BLaER1 treated with 17β-estradiol and CSF1 and Interleukin-3, amounts not matched to agents 10 nM and 100 nM (cell line): ENCODE results near the gene GNAT1.

ENCODE experiments used
- H3K27ac ChIP-seq, 11 experiments: shearing (Covaris generic); formaldehyde crosslinking; 2 replicates each; pipeline ENCODE4 v1.8.1; 2022
- H3K27me3 ChIP-seq, 11 experiments: shearing (Covaris generic); formaldehyde crosslinking; 2 replicates each; pipeline ENCODE4 v1.8.1; 2022
- H3K36me3 ChIP-seq, 11 experiments: shearing (Covaris generic); formaldehyde crosslinking; 2 replicates each; pipeline ENCODE4 v1.8.1; 2022
- H3K4me1 ChIP-seq, 10 experiments: shearing (Covaris generic); formaldehyde crosslinking; 2 replicates each; pipeline ENCODE4 v1.8.1; 2022
- H3K4me2 ChIP-seq, 11 experiments: shearing (Covaris generic); formaldehyde crosslinking; 2 replicates each; pipeline ENCODE4 v1.8.1; 2022
- H3K4me3 ChIP-seq, 10 experiments: shearing (Covaris generic); formaldehyde crosslinking; 2 replicates each; pipeline ENCODE4 v1.8.1; 2022
- H3K9ac ChIP-seq, 11 experiments: shearing (Covaris generic); formaldehyde crosslinking; 2 replicates each; pipeline ENCODE4 v1.8.1; 2022
- H3K9me3 ChIP-seq, 11 experiments: shearing (Covaris generic); formaldehyde crosslinking; replicated peaks in 1 of 11; 2 replicates each; pipeline ENCODE4 v1.8.1; 2022
- H4K20me1 ChIP-seq, 11 experiments: shearing (Covaris generic); formaldehyde crosslinking; 2 replicates each; pipeline ENCODE4 v1.8.1; 2022
- Cebpa-rat ChIP-seq, 11 experiments: shearing (Covaris generic); IDR thresholded peaks; 2 replicates each; pipeline ENCODE4 v1.8.1; 2022

Gene GNAT1

DNA sequence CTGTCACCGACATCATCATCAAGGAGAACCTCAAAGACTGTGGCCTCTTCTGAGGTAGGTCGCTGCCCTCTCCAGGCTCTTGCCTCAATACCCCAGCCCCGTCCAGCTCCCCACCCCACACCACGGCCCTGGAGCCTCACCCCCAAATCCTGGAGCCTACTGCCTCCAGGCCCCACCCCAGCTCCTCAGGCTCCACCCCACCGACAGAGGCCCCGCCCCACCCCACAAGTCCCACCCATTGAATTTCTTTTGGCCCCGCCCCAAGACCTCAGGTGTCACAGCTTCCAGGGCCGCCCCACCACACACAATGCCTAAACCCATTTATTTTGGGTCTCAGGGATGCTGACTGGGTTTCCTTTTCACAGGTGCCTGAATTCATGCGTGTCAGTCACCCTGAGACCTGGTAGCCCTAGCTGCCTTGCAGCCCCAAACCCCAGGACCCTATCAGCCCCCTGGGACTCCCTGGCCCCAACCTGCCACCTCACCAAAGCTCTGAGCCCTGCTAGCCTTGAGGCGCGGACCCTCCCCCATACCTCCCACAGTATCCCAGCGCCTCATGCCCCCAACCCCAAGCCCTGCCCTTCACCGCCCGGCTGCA lies 3.6 kb downstream of the GNAT1 start:
- Histone ChIP-seq H3K4me1 (peaks cover 20 to 32% (median 25%) of the 10 kb centered on the region in 10 experiments), H3K36me3 (no peaks in the 10 kb centered on the region), H3K27me3 (peaks cover 28 to 57% (median 42%) of the 10 kb centered on the region in 11 experiments), H3K4me2 (peak overlapping the region; percentile 47 to 81 (median 74)), H3K27ac (no peak overlapping the region), H3K9ac (no peak overlapping the region), H3K4me3 (no peak overlapping the region; a peak in 1 of 20 replicates), H3K9me3 (no peaks in the 10 kb centered on the region), H4K20me1 (peaks cover 0 to 31% (median 0%) of the 10 kb centered on the region in 11 experiments; a peak in 11 of 22 replicates)
- no peak for TF ChIP-seq Cebpa-rat (IDR thresholded peaks at IDR 0.05)

DNA sequence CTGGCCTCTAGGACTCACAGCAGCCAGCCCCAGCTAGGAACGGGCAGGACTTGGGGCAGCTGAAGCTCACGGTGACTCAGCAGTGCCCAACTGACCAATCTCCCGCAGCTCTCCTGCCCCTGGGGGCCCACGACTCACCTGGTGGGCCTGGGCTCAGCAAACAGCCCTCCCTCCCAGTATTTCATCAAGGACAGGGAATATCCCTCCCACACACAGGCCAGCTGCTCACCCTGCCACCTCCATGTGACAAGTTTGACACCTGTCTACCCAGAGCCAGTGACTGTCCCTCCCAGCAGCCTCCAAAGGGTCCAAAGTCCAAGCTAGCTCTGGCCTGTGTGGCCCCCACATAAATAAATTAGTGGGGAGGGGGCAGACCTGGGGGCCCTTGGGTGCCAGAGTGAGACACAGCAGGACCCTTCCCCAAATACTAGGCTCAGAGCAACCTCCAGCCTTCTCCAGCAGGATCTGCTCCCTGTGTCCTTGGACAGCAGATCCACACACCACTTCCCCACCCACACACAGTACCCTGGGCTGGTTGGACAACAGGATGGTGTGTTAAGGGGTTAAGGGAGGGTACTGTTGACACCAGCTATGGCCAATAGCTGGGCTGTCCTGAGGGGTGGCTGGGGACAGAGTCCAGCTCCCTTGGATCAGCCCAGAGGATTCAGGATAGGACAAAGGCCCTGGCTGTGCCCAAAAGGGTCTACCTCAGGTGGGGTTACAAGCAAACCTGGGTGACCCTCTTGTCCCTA lies 4.3 kb downstream of the GNAT1 start:
- Histone ChIP-seq H3K36me3 (no peaks in the 10 kb centered on the region), H3K27ac (no peak overlapping the region), H3K4me3 (no peak overlapping the region), H3K27me3 (peaks cover 28 to 58% (median 42%) of the 10 kb centered on the region in 11 experiments), H4K20me1 (peaks cover 0 to 29% (median 0%) of the 10 kb centered on the region in 11 experiments; a peak in 11 of 22 replicates), H3K4me1 (peaks cover 14 to 27% (median 23%) of the 10 kb centered on the region in 10 experiments), H3K9me3 (no peaks in the 10 kb centered on the region), H3K4me2 (no peak overlapping the region), H3K9ac (no peak overlapping the region)
- TF ChIP-seq Cebpa-rat (IDR thresholded peaks at IDR 0.05): no peak

DNA sequence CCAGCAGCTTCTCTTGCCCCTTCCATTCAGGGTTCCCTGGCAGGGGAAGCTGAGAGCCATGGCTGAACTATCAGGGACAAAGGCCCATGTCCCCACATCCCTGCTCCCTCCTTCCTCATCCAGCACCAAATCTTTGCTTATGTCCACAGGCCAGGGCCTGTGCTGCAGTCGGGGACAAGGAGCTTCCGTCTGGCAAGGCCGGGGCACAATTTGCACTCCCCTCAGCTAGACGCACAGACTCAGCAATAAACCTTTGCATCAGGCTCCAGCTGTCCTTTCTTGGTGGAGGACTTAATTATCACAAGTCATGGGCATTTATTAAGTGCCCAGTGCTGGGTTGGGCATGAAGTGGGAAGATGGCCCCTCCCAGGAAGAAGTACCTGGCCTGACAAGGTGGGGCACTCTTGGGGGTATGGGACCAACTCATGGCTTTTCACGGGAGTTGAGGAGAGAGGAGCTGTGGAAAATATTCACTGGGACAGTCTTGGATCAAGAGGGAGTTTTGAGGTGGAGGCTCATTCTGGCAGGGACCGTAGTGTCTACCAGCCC lies 4.9 kb downstream of the GNAT1 start:
- Histone ChIP-seq H3K9me3 (no peaks in the 10 kb centered on the region), H3K4me3 (no peak overlapping the region), H3K36me3 (no peaks in the 10 kb centered on the region), H3K27me3 (peaks cover 29 to 61% (median 46%) of the 10 kb centered on the region in 11 experiments), H3K27ac (no peak overlapping the region), H4K20me1 (peaks cover 0 to 29% (median 0%) of the 10 kb centered on the region in 11 experiments; a peak in 11 of 22 replicates), H3K4me2 (no peak overlapping the region), H3K4me1 (peaks cover 7 to 20% (median 16%) of the 10 kb centered on the region in 10 experiments), H3K9ac (no peak overlapping the region)
- no peak for TF ChIP-seq Cebpa-rat (IDR thresholded peaks at IDR 0.05)

DNA sequence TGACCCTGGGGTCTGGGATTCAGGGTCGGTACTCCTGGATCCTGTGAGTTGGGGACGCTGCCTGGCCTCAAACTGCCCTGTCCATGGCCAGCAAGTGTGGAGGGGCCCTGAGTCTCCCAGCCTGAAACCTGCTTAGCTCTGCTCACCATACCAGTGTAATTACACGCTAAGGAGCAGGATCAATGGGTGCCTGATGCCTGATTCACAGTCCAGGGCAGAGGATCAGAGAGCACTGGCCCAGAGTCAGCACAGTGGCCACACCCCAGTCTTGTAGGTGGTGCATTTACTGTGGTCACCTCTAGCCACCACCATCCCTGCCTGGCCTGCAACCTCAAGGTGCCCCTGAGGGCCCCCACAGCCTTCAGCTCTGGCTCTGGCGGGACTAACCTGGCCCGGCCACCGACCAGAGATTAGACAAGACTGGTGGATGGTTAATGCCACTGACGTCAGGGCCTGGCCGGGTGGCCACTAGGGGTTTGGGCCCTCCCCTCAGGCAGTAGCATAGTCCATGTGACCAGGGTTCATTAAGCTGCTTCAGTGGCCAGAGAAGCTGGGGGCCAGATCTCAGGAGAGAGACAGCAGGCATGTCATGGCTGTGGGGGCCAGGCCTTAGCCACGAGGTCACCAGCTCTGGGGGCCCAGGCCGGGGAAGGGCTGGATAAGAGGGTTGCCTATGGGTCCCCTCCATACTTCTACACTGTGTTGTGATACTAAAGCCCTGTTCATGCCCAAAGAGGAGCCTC lies 10.3 kb downstream of the GNAT1 start:
- Histone ChIP-seq H4K20me1 (peaks cover 0 to 35% (median 16%) of the 10 kb centered on the region in 11 experiments; a peak in 18 of 22 replicates), H3K4me1 (peaks cover 10 to 15% (median 12%) of the 10 kb centered on the region in 10 experiments), H3K4me2 (no peak overlapping the region), H3K36me3 (no peaks in the 10 kb centered on the region), H3K9ac (no peak overlapping the region), H3K27ac (no peak overlapping the region), H3K9me3 (no peaks in the 10 kb centered on the region), H3K4me3 (no peak overlapping the region), H3K27me3 (peaks cover 45 to 79% (median 61%) of the 10 kb centered on the region in 11 experiments)
- TF ChIP-seq Cebpa-rat (IDR thresholded peaks at IDR 0.05): no peak

DNA sequence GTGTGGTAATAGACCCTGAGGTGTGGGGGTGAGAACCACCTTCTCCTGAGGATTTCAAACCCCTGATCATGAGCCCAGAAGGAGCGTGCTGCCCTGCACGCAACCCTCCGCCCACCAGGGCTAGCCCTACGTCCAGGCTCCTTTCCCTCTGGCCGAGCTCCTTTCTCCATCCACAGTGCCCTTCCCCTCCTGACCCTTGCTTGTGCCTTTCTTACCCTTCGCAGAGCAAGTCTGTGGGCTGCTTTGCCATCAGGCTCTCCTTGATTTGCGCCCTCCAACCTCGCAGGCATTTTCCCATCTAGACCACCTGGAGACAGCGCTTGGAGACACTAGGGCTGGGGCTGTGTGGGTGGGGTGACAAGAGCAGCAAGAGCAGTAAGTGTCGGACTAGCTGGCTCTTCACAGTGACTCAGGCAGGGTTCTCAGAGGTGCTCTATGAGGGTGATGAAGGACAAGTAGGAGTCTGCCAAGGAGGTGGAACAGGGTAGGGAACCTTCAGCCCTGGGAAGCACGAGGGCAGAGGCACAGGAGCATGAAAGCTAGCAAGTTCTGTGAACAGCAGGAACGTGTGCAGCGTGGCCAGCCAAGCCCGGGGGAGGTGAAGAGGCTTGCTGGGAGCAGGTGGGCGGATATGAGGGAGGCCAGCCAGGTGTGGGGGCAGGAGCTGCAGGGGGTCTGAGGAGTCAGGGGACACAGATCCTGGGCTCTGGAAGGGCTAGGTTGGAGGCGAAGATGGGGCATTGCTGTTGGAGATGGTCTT lies 11.1 kb downstream of the GNAT1 start:
- H4K20me1 ChIP-seq: peaks cover 0 to 38% (median 18%) of the 10 kb centered on the region in 11 experiments; a peak in 18 of 22 replicates
- no peak overlapping the region for H3K4me3 ChIP-seq
- TF ChIP-seq Cebpa-rat (IDR thresholded peaks at IDR 0.05): no peak
- H3K36me3 ChIP-seq: no peaks in the 10 kb centered on the region
- H3K4me1 ChIP-seq: peaks cover 10 to 15% (median 12%) of the 10 kb centered on the region in 10 experiments
- peaks cover 53 to 83% (median 63%) of the 10 kb centered on the region in 11 experiments for H3K27me3 ChIP-seq
- H3K9me3 ChIP-seq: no peaks in the 10 kb centered on the region
- no peak overlapping the region for H3K9ac ChIP-seq
- no peak overlapping the region for H3K27ac ChIP-seq
- no peak overlapping the region for H3K4me2 ChIP-seq

DNA sequence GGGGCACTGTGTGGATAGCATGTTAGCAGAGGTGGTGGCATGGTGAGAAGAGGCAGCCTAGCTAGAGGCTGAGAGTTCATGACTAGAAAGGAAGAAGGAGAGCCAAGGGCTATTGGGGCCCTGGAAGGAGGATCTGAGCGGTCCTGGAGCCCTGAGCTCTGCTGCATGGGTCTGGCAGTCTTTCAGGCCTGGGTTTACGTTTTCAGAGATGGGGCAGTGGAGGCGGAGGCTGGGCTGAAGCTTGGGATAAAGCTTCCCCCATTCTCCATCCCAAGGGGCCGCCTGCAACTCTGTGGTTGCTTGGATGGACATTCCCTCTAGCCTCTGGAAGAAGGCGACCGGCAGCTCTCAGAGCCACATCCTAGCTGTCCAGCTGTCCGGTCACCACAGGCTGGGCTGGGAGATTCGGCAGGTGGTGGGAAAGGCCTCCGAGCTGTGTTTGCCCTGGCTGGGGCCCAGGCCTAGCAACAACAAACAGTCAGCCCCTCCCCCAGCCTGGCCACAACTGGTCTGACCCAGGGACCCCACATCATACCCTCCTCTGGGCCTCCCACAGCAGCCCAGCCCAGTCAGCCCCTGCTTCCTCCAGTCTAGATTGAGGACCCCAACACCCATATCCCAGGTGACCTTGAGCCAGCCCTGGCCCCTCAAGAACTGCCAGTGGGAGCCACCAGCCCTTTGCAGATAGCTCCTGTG lies 11.9 kb downstream of the GNAT1 start:
- no peaks in the 10 kb centered on the region for H3K36me3 ChIP-seq
- H3K27me3 ChIP-seq: peaks cover 58 to 89% (median 71%) of the 10 kb centered on the region in 11 experiments
- H3K9ac ChIP-seq: no peak overlapping the region
- H3K4me3 ChIP-seq: no peak overlapping the region
- H3K27ac ChIP-seq: no peak overlapping the region
- H3K9me3 ChIP-seq: no peaks in the 10 kb centered on the region
- peaks cover 10 to 15% (median 12%) of the 10 kb centered on the region in 10 experiments for H3K4me1 ChIP-seq
- peaks cover 0 to 41% (median 18%) of the 10 kb centered on the region in 11 experiments; a peak in 18 of 22 replicates for H4K20me1 ChIP-seq
- no peak for TF ChIP-seq Cebpa-rat (IDR thresholded peaks at IDR 0.05)
- H3K4me2 ChIP-seq: no peak overlapping the region

DNA sequence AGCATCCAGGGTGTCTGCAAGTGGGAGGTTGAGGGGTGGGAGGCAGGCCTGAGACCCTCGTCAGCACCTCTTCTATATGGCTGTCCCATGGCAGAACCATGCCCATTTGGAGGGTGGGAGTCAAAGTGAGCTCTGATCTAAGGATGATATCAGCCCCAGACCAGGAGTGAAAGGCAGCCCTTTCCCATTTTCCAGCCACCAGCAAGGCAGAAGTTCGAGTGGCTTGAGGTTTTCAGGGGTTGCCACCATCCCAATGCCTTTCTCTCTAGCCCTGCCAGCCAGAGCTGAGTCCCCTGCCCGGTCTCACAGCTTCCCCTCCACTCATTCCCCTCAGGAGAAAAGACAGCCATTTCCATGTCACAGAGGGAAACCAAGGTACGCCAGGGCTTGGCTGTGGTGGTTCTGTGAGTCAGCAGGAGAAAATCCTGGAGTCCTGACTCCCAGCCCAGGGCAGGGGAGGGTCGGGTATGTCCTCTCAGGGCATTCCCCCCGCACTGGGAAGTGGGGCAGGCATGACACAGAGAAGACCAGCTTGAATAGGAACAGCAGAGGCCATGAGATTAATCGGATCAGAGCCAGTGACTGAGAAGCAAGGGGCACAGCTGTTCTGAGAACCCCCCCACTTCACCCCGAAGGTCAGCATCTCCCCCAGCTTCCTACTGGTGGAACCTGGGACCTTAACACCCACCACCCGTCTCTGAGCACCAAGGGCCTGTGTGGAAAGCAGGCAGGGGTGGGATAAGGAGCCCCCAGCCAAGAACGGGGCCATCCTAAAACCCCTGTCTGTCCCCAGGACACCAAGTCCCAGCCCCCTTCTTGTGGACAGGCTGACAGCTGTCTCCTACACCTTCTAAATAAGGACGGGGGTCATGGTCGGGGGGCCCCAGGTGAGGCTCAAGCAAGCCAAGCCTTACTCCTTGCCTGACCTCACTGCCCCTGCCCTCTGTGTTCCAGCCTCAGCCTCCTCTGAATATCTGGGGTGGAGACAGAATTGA lies 12.7 kb downstream of the GNAT1 start:
- Histone ChIP-seq H3K36me3 (no peaks in the 10 kb centered on the region), H3K4me3 (no peak overlapping the region), H3K27me3 (peaks cover 57 to 88% (median 75%) of the 10 kb centered on the region in 11 experiments), H3K4me1 (peaks cover 10 to 15% (median 12%) of the 10 kb centered on the region in 10 experiments), H3K27ac (no peak overlapping the region), H3K9me3 (no peaks in the 10 kb centered on the region), H3K9ac (no peak overlapping the region; a peak in 1 of 22 replicates), H4K20me1 (peaks cover 0 to 41% (median 18%) of the 10 kb centered on the region in 11 experiments; a peak in 18 of 22 replicates), H3K4me2 (no peak overlapping the region; a peak in 2 of 22 replicates)
- TF ChIP-seq Cebpa-rat (IDR thresholded peaks at IDR 0.05): no peak
